Activated CD8-positive, alpha-beta memory T cell treated with anti-CD3 and anti-CD28 coated beads for 1 hour (primary cell): ENCODE measurements around the gene ORAI2.

Source experiments
- DNase-seq, 2 donors: peaks; one replicate each; pipeline ENCODE4 v3.0.0-alpha.2; 2020; ENCODE audit warnings: low read depth in 1 of 2; ENCODE audit errors: extremely low read depth in 1 of 2

The ORAI2 gene

DNA sequence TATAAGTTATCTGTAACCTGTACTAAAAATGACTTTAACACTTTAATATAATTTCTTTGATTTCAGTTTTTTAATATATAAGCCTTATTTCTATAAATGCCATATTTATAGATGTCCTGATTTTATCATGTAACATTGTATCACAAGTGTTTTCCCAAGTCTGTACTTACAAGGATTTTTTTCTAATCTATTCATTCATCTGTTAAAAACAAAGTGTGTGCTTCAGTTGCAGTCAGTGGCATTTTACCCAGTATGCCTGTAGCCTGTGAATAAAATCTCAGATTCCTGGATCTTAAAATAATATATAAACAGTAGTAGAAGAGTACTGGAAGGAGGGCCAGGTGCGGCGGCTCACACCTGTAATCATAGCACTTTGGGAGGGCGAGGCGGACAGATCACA lies 19.8 kb upstream of the ORAI2 start:
- no peak for DNase-seq

DNA sequence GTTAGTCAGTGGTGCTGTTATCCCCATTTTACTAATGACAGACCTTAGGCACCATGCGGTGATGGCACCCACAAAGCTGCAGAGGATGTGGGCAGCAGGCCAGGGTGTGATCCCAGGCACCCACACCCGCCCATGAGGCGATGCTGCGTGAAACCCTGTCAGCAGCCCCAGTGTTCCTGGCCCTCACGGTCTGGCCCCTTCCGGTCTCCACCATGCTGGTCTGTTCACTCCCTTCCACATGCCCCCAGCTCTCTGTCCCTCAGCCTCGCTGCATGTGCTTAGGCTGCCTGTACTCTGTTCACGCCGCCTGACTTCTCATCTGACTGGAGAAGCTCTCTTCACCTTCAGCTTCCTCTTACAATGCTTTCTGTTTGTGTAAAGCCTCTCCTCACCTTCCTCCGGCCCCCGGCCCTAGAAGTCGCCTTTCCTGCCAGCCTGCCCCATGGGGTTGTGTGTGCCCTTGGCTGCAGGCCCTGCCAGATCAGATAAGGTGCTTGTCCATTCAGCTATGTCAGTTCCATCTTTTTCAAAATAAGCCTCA lies 17.6 kb upstream of the ORAI2 start:
- DNase-seq, result peak in 1 of 2 donors; percentile 26

DNA sequence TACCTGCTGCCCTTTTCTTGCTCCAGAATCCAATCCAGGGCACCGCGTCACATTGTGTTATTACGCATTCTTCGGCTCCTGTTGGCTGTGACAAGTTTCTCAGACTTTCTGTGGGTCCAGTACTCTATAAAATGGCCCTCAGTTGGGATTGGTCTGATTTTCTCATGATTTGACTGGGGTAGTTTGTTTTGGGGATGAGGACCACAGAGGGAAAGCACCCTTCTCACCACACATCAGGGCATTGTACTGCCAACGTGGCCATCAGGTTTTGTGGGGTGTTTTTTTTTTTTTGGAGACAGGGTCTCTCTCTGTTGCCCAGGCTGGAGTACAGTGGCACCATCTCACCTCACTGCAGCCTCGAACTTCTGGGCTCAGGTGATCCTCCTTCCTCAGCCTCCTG lies 17.0 kb upstream of the ORAI2 start:
- DNase-seq, result no peak

DNA sequence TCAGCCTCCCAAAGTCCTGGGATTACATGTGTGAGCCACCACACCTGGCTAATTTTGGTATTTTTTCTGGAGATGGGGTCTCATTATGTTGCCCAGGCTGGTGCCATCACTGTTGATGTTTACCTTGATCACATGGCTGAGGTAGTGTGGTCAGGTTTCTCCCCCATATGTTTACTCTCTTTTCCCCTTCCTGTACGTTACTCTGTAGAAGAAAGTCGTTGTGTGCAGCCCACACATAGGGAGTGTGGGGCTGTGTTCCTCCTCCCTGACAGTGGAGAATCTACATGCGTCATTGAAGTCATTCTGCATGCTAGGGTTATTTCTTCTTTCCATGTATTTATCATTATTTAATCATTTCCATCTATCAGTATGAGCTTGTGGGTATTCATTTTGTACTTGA lies 16.3 kb upstream of the ORAI2 start:
- DNase-seq, result no peak

DNA sequence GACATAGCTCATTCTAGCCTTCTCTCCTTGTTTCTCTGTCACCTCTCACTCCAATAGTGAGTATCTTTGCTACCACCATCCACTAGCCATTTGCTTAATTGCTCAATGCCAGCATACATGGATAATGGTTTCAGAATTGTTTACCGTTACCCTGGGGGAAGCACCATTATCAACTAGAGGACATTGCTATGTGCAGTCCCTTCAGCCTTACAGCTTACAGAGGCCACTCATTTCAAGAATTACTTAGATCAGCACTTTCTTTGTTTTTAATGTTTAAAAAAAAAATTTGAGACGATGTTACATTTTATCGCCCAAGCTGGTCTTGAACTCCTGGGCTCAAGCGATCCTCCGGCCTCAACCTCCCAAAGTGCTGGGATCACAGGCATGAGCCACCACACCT lies 14.8 kb upstream of the ORAI2 start:
- no peak for DNase-seq

DNA sequence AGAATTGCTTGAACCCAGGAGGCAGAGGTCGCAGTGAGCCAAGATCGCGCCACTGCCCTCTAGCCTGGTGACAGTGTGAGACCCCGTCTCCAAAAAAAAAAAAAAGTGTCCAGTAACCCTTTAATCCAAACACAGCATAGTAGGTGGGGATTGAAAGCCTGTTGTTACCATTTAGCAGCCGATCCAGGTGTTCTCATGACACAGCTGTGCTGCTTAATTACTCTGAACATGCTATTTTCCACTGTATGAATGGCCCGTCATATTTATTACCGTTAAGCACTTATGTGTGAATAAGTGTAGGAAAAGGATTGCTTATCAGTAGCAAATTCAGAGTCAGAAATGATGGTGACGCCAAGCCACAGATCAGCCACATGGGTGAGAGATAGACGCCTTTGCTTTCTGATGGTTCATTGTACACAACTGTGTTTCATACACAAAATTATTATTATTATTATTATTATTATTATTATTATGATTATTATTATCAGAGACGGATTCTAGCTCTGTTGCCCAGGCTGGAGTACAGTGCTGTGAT lies 11.6 kb upstream of the ORAI2 start:
- no peak for DNase-seq

DNA sequence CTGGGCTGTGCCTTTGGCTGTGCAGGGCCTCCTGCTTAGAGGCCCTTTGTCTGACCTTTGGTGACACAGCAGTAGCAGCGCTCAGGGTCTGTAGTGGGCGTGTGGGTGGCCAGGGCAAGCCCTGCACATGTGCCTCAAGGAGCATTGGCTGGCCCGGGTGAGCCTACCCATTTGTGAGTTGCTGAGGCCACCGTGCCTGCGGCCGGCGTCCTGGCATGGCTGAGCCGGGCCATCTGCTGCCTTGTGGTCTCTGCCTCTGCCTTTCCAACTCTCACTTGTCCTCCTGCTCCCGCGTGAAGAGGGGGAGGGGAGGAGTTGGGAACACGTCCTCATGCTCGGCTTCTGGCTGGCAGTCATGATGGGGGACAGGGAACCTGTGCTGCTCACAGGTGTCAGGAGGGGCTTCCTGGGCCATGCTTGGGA lies 9.2 kb upstream of the ORAI2 start:
- no peak for DNase-seq

DNA sequence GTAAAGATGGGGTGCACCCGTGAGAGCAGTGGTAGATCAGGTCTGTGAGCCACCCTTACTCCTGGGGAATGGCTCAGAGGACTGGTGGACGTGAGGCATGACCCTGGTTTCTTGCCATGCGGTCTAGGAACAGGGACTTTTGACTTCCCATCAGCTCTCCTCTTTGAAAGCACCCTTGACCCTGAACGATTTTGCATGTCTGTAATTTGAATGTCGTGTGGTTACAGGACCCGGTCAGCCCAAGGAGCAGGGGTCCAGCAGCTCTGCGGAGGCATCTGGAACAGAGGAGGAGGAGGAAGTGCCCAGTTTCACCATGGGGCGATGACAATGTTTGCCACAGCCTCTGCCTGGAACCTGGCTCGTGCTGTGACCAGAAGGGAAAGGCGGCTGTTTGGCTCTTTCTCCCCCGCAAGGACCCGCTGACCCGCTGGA lies 8.6 kb upstream of the ORAI2 start:
- DNase-seq, result no peak

DNA sequence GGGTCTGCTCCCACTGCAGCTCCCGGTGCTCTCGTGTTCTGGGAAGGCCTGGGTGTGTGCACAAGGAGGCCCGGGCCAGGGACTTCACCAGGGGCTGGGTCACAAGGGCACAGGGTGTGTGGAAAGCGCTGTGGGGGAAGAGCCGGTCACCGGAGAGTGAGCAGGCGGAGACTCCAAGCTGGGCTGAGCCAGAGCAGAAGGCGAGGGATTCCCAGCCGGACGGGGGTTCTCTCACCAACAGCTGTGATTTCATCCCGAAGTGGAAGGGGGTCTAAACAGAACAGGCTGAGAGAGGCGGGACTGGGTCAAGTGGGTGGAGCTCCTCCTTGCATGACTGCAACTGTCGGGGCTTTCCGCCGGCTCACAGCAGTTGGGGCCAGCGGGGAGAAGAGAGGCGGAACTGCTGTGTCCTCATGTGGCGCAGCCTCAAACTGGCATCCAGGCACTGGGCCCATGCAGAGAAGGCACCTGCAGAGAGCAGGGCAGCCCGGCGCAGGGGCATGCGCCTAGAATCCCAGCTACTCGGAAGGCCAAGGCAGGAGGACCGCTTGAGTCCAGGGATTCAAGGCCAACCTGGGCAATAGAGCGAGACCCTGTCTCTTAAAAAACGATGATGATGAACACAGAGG lies 7.6 kb upstream of the ORAI2 start:
- DNase-seq, result peak; percentile 68 to 71

DNA sequence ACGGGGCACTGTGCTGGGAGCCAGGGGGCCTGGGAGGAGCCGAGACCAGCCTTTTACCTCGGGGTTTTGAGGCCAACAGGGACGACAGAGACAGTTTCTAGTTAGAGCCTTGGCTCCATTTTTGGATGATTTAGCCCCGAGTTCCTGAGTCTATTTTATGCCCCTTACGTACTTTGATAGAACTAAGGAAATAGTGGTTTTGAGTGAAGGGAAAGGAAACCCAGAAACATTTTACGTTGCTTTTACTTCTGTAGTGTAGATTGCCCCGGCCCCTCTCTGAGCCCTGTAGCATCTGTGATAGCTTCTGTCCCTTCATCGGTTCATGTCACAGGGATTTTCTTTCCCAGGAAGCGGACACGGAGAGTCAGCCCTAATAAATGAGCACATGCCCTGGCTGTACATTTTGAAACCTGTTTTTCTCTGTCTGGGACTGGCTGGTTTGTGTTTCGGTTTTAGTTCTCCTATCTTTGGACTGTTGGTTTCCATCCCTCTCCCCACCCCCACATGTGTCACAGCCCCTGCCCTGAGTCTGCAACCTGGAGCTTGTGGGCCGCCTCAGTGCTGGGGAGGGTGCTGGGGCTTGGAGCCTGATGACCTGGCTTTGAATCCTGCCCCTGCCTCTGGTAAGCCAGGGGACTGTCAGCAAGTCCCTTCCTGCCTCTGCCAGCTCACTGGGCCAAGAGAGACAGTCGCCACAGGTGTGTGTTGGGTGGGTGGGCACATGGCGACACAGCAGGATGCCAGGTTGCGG lies 6.9 kb upstream of the ORAI2 start:
- peak in 1 of 2 donors; percentile 25 for DNase-seq

DNA sequence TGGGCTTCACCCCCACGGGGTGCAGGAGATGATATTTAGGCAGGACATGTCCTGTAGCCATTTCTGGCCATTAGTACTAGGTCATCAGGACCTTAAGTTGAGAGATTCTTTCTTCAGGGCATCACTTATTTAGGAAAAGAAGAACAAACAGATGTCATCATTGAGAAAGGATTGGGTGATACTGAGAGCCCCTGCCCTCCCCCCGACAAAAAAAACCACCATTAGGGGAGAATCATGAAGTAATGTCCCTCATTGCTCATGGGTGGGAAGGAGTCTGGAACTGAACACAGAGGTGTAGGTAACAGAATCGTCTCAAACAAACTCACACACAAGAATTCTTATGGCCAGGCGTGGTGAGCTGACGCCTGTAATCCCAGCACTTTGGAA lies 6.4 kb upstream of the ORAI2 start:
- no peak for DNase-seq

DNA sequence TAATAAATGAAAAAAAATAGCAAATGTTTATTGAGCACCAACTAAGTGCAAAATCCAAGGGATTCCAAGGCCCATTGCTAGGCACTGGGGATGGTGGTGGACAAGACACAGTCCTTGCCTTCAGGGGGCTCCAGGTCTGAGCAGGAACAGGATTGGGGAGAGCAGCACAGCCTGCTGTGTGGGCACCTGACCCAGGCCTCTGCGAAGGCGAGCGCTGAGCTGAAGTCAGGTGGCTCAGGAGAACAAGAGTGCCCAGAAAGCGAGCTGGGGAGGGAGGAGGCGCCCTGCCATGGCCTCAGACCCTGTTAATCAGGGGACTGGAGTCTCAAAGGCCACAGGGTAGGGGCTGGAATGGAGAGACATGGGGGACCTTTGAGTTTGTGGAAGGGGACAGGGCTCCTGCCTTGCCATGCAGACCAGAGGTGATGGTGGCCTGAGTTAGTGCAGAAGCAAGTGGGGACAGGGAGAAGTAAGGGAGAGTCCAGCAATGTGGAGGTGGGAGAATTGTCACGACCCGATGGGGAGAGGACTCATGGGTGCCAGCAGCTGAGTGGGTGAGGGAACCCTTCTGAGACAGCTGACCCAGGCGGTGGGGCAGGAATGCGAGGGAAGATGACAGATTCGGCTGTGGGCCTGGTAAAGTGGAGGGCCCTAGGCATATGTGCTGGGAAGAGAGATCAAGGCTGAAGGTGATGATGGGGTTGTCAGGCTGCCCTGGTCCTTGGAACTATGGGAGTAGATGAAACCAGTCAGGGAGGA lies 4.1 kb upstream of the ORAI2 start:
- DNase-seq, result no peak

DNA sequence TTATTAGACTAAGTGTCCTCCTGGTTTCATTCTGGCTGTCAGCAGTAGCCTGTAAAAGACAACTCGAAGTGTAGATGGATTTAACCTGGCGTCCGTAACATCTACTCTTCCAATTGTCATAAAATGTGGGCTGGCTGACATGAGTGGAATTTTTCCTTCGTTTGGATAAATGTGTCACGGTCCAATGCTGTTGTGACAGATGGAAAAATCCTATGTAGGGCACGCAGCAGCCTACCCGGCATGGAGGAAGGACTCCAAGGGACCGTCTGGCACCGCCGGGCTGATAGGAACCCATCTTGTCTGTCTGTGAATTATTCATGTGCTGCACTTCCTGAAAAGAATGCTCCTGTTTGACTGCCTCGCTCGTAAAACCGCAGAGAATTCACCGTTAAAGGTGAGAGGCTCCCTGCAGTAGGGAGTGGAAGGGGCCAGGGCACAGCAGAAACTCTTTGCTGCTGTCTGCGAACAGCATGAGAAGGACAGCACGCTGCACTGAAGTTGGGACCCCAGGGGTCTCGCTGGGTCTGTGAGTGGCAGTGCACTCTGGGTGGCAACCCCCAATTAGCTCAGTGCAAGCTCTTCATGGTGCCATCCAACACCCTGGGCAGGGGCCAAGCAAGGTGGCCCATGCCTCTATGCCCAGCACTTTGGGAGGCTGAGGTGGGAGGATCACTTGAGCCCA lies 1.6 kb upstream of the ORAI2 start:
- peak in 1 of 2 donors; percentile 30 for DNase-seq

DNA sequence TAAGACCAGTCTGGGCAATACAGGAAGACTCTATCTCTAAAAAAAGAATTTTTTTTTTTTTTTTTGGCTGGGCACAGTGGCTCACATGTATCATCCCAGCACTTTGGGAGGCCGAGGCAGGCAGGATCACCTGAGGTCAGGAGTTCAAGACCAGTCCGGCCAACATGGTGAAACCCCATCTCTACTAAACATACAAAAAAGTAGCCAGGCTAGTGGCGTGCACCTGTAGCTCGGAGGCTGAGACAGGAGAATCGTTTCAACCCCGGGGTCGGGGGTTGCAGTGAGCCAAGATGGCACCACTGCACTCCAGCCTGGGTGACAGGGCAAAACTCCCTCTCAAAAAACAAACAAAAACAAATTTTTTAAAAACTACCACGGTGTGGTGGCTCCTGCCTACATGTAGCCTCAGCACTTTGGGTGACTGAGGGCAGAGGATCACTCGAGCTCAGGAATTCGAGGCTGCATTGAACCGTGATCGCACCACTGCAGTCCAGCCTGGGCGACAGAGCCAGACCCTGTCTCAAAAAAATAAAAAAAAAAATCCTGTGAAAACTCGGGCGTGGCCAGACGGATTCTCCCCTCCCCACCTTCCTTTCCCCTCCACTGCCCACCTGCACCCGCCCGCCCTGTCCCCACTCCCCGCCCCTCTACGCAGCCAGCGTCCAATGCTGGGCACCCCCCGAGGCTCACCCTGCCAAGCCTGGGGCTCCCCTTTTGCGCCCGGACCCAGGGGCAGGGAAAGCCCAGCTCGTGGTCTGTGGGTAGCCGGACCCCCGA lies 745 bp upstream of the ORAI2 start:
- no peak for DNase-seq

DNA sequence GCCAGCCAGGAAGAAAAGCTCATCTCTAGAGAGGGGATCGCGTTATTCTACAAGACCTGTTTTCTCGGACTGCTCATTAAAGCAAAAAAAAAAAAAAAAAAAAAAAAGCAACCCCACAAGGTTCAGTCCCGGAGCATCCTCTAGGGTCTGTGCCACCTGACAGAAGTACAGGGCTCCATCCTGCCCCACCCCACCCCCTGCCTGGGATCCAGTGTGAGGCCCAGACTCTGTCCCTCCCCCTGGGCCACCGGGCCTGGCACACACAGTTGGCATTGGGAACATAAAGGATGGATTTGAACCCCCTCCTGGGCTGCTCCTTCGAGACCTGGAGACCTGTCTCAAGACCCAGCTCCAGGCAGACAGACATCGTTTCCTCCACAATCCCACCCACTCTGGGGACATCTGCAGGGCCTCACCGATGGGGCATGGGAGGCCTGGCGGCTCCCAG lies 688 bp downstream of the ORAI2 start:
- no peak for DNase-seq

DNA sequence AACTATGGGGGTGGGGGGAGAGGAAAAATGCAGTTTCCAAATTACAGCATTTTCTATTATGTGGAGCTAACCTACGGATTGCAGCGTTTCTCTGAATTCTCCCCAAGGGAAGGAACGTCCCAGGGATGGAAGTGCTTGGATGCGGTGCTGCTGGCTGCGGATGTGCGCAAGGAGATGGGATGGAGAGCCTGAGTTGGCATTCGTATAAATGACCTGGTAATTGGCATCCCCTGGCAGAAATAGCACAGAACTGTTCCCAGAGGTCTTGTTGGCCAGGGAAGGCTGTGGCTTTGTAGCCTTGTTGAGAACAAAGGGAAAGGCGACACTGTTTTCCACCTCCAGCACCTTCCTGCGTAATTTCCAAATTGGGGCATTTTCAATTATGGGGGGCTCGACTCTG lies 2.7 kb downstream of the ORAI2 start:
- DNase-seq, result no peak

DNA sequence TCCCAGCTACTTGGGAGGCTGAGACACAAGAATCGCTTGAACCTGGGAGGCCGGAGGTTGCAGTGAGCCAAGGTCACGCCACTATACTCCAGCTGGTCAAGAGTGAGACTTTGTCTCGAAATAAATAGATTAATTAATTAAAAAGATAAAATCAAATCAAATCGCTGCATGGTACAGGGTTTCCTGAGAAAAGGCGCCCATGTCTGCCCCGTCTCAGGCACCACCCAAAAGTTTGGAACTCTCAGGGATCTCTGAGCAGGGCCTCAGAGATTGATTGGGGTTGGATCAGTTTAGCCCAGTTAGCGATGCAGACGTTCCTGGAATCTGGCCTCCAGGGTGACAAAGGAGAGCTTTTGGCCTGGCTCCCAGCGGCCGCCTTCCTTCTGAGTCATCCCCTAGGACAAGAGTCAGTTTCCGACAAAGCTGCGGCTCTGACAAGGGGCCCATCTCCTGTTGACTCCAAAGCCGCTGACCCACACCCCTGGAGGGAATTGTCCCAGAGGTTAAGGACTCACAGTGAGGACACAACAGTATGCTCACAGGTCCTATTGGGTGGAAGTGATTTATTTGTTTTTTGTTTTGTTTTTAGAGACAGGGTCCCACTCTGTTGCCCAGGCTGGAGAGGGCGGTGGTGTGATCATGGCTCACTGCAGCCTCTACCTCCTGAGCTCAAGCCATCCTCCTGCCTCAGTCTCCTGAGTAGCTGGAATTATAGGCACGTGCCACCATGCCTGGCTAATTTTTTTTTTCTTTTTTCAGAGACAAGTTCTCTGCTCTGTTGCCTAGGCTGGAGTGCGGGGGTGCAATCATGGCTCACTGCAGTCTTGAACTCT lies 6.8 kb downstream of the ORAI2 start:
- no peak for DNase-seq

DNA sequence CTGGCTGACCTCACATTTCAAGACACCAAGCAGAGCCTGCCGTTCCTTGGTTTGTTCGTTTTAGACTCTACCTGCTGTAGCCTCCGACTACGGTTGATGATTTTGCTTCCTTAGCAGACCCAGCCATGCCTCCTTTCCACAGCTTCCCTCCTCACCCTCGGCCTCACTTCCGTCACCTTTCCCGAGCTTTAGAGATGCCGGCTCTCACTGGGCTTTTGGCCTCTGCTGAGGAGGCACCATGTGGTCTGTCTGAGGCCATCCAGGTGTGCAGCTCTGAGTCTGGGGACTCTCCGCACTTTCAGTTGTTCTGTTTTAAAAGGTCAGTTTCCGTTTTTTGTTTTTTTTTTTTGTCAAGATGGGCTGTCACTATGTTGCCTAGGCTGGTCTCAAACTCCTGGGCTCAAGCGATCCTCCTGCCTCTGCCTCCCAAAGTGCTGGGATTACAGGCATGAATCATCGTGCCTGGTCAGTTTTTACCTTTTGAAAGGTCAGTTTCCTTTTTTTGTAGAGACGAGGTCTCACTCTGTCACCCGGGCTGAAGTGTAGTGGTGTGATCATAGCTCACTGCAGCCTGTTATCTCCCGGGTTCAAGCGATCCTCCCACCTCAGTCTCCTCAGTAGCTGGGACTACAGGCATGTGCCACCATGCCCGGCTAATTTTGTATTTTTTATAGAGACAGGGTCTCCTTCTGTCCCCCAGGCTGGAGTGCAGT lies 11.7 kb downstream of the ORAI2 start:
- DNase-seq, result no peak

DNA sequence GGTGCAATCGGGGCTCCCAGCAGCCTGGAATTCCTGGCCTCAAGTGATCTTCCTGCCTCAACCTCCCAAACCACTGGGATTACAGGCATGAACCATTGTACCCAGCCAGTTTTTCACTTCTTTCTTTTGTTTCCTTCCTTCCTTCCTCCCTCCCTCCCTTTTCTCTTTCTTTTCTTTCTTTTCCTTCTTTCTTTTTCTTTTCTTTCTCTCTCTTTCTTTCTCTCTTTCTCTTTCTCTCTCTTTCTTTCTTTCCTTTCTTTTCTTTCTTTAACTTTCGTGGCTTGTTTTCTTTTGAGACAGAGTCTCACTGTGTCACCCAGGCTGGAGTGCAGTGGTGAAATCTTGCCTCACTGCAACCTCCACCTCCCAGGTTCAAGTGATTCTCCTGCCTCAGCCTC lies 12.3 kb downstream of the ORAI2 start:
- DNase-seq, result no peak
